ENCODE data around the gene HYDIN.
"Not testable (repeated sequence)": the region's sequence is repeated elsewhere in the genome, so short reads cannot be mapped to it uniquely, and the experiment has no call there.

The HYDIN gene

GRCh38 chr16:70864698-70865097 is 365.8 kb downstream of the HYDIN start:
- DNase-seq (ENCODE audit: low read depth in 3 of 3) = not testable (repeated sequence)

- DNase-seq (ENCODE audit: low read depth in 3 of 3) = not testable (repeated sequence)
Measured at GRCh38 chr16:70861996-70862395, 368.5 kb downstream of the HYDIN start.

GRCh38 chr16:70851299-70851698 is 379.2 kb downstream of the HYDIN start:
- DNase-seq (ENCODE audit: low read depth in 3 of 3) = not testable (repeated sequence)

- not testable (repeated sequence) for DNase-seq (ENCODE audit: low read depth in 3 of 3)
Measured at GRCh38 chr16:70823498-70824118, 406.9 kb downstream of the HYDIN start.

- not testable (repeated sequence) for DNase-seq (ENCODE audit: low read depth in 3 of 3)
Measured at GRCh38 chr16:70822734-70823133, 407.8 kb downstream of the HYDIN start.

GRCh38 chr16:70818088-70818487 is 412.4 kb downstream of the HYDIN start:
- DNase-seq (ENCODE audit: low read depth in 3 of 3) = not testable (repeated sequence)

GRCh38 chr16:70809392-70810060 is 421.0 kb downstream of the HYDIN start:
- no peak for DNase-seq (ENCODE audit: low read depth in 3 of 3)

GRCh38 chr16:70808371-70808770 is 422.2 kb downstream of the HYDIN start:
- no peak for DNase-seq (ENCODE audit: low read depth in 3 of 3)

- DNase-seq (ENCODE audit: low read depth in 3 of 3) = no peak
Measured at GRCh38 chr16:70805787-70806186, 424.7 kb downstream of the HYDIN start.

GRCh38 chr16:70805380-70805779 is 425.1 kb downstream of the HYDIN start:
- no peak for DNase-seq (ENCODE audit: low read depth in 3 of 3)

- DNase-seq (ENCODE audit: low read depth in 3 of 3) = no peak
Measured at GRCh38 chr16:70804734-70805169, 425.8 kb downstream of the HYDIN start.

- no peak for DNase-seq (ENCODE audit: low read depth in 3 of 3)
Measured at GRCh38 chr16:70804153-70804733, 426.3 kb downstream of the HYDIN start.

GRCh38 chr16:70803319-70803718 is 427.2 kb downstream of the HYDIN start:
- no peak for DNase-seq (ENCODE audit: low read depth in 3 of 3)

GRCh38 chr16:70801611-70802010 is 428.9 kb downstream of the HYDIN start:
- no peak for DNase-seq (ENCODE audit: low read depth in 3 of 3)

GRCh38 chr16:70800781-70801480 is 429.6 kb downstream of the HYDIN start, which contains the start of gene VAC14:
Gene VAC14, minus strand, starts transcription at chr16:70801158. Its CDS starts 258 bp downstream, at chr16:70800900.
- DNase-seq (ENCODE audit: low read depth in 3 of 3) = peak; percentile 92 to 97 (median 94)

GRCh38 chr16:70800311-70800710 is 430.2 kb downstream of the HYDIN start:
- no peak for DNase-seq (ENCODE audit: low read depth in 3 of 3)

GRCh38 chr16:70796301-70796700 is 434.2 kb downstream of the HYDIN start:
- no peak for DNase-seq (ENCODE audit: low read depth in 3 of 3)

GRCh38 chr16:70795296-70795912 is 435.1 kb downstream of the HYDIN start:
- no peak for DNase-seq (ENCODE audit: low read depth in 3 of 3)

GRCh38 chr16:70793851-70794502 is 436.5 kb downstream of the HYDIN start:
- DNase-seq (ENCODE audit: low read depth in 3 of 3) = no peak

- DNase-seq (ENCODE audit: low read depth in 3 of 3) = no peak
Measured at GRCh38 chr16:70790815-70791214, 439.7 kb downstream of the HYDIN start.

Data from stimulated activated CD4-positive, alpha-beta T cell treated with anti-CD3 and anti-CD28 coated beads, TNF-alpha, amount 100 ng/mL, for 48 hours (primary cell).